Muscle of arm (tissue), 12 donors: Measurements from ENCODE around the gene CTIF. TPM values are rescaled to one million over a fixed set of nuclear protein-coding genes. Genes with fewer than 3 reads are reported as not detected.

ENCODE experiments used
- DNase-seq: peaks from one replicate; pipeline ENCODE4 v3.0.0-alpha.2; 2013
- polyA plus RNA-seq, 12 donors: library from polyadenylated mRNA; unstranded; fragments of 120-200 nt; gene quantifications; one replicate each; pipeline ENCODE4 v1.2.1, GENCODE V29; 2013; ENCODE audit not compliant: insufficient read length in 12 of 12

Gene CTIF
- polyA plus RNA-seq, 12 donors: 24.5 to 46.3 (median 38.0) TPM; not detected in 1

DNA sequence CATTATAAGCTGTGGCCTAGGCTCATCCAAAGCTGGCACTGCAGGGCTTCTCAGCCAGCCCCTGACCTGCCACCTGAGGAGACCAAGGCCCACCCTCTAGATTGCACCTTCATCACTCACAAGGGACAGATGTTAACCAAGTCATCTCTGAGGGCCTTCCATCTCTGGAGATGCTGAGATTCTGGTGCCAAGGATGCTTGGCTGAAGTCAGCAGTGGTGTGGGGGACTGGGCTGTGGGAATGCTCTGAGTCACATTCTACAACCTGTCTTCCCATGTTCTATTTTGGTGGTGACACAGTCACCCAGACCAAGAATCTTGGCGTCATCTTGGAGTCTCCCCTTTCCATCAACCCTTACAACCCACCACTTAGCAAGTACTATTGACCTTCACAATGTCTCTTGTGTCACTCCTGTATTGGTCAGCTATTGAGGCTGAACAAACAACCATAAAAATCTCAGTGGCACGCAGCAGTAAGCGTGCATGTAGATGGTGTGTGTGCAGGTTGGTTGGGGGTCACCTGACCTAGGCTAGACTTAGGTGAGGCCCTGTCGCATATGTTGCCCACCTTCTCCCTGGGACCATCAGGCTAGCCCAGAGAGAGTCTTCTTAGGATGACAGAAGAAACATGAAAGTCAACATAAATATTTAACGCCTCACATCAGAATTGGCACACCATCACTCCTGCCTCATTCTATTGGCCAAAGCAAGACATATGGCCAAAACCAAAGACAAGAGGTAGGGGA is 276.9 kb downstream of the CTIF start:
- no peak for DNase-seq

GRCh38 chr18:48816554-48816953 is 277.7 kb downstream of the CTIF start:
- DNase-seq: no peak

GRCh38 chr18:48817021-48817461 is 278.2 kb downstream of the CTIF start:
- DNase-seq: no peak

- no peak for DNase-seq
Measured at GRCh38 chr18:48818329-48819254, 279.8 kb downstream of the CTIF start.

DNA sequence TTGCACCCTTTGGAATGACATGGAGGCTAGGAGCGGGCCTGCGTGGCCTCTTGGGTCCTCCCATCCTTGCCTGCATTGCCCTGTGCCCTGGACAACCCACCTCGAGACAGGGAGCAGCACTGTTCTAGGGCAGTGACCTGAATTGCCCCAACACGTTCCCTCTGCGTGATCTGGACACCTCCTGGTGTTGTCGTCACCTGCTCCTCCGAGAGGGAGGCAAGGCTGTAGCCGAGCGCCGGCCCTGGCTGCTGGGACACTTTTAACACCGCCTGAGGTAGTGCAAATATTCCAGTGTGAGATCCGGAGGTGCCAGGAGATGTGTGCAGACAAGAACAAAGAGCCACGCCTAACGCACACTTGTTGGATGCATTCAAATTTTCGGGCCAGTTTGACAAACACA is 280.4 kb downstream of the CTIF start:
- no peak for DNase-seq

DNA sequence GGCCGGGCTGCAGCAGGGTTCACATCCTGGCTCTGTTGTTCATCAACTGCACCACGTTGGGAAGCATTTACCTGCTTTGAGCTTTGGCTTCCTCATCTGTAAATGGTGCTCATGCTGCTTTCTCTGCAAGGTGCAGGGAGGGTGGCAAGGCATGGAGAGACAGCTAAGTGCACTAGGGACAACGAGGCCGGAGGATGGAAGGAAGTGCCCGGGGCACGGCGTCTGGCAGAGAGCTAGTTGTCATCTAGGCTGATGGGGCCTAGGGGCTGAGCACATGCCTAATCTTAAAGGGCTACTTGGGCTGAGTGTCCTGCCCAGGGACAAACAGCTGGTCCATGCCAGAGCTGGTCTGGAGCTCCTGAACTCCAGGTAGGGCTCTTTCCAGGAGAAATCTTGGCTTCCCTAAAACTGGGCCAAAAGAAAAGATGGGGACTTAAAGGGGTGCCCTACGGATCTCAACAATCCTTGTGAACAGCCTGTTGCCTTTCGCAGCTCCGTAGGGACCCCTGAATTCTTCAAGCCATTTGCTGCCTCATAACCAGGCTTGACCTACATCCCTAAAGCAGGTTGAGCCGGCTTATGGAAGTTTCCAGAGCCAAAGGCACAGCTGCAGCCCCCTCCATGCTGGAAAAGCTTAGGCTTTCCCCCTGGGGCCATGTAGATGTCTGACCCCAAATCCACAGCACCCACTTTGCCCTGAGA is 281.1 kb downstream of the CTIF start:
- no peak for DNase-seq

DNA sequence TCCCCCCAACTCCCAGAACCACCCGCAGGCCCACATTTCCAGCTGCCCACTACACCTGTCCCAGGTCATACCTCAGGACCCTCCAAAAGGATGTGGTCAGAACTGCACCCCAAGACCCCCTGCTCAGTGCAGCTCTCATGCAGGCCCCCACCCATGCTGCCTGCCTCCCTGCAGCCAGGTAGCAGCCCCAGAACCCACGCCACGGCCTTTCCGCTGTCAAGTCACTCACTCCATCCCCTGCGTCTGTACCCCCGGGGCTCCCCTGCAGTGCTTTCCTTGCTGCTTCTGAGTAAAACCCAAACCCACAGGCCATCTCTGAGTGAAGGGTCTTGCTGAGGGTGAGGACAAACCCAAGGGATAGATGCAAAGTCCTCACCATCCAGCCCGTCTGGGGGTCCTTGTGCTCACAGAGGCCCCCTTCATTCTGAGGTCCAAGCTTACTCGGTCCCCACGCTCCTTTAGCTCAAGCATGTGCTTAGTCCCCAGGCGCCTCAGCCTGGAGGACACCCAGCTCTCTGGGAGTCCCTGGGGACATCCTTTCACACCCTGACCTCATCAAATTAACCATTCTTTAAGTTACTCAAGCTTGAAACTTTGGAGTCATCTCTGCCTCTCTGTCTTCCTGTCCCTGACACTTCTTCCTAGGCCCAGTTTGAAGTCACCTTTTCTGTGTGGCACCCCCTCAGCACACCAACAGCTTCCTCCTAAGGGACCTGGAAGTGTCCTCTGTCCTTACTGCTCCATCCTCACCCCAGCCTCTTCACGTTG is 281.8 kb downstream of the CTIF start:
- no peak for DNase-seq

DNA sequence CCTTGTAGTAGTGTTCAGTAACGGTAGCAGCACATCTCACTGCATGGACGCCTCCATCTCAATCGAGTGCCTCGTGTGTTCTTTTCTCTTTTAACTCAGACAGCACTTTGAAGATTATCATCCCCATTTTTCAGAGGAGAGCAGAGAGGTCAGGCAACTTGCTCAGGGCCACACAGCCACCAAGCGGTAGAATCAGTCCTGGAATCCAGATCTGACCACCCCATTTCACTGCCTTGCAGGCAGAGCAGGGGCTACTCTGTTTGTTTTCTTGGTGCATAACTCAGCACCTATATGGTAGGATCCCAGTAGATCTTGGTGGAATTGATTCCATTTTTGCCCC is 282.4 kb downstream of the CTIF start:
- DNase-seq: no peak

DNA sequence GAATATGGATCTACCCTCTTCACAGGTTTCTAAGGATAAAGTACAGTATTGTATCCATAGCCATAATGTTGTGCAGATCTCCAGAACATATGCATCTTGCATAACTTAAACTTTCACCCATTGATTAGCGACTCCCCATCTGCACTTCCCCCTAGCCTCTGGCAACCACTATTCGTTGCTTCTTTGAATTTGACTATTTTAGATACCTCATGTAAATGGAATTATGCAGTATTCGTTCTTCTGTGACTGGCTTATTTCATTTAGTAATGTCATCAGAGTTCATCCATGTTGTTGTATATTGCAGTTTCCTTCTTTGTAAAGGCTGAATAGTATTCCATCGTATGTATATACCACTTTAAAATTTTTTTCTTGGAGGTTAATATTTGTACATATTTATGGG is 283.0 kb downstream of the CTIF start:
- DNase-seq: no peak

DNA sequence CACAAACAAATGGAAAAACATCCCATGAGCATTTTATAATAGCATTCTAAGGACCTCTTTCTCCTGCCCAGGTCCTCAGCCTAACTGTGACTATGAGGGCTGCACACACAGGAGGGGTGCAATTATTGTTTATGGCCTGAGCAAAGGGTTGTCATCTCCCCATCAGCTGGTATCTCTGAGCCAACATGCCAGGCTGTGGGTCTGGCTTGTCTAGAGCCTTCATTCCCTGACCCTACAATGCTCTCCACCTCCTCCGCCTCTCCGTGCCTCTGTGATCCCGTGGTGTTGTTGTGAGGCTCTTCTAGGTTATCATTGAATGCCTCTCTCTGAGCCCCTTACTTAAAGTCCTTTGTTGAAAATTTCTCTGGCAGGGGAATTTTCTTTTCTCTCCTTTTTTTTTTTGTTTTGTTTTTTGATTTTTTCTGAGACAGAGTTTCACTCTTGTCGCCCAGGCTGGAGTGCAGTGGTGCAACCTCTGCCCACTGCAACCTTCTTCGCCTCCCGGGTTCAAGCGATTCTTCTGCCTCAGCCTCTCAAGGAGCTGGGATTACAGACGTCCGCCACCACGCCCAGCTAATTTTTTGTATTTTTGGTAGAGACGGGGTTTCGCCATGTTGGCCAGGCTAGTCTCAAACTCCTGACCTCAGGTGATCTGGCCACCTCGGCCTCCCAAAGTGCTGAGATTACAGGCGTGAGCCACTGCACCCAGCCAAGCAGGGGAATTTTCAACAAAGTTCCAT is 285.6 kb downstream of the CTIF start:
- DNase-seq: no peak

DNA sequence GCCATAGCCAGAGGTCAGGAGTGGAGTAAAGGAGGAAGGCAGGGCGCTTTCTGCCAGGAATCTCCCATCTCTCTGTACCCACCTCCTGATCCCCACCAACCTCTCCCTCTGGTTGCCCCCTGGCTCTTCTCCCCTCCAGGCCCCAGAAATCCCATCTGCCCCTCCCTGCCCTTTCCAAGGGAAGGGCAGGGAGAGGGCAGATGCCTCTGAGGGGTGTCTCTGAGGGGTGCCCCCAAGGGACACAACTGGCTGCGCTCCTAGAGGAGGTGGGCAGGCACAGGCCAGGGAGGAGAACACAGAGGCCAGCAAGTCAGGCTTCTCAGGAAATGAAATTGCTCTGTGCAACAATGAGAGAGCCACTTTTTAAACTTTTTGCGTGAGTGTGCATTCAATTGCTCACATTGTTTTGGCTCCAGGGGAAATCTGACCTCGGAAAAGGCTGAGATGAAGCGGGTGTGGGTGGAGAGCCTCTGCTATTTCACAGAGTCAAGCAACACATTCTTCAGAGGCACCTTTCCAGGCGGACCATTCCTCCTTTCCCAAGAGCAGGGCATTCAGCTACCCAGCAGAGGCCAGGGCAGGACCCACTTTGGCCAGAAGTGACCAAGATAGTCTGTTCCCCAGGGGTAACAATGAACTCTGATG is 286.4 kb downstream of the CTIF start:
- DNase-seq: no peak

DNA sequence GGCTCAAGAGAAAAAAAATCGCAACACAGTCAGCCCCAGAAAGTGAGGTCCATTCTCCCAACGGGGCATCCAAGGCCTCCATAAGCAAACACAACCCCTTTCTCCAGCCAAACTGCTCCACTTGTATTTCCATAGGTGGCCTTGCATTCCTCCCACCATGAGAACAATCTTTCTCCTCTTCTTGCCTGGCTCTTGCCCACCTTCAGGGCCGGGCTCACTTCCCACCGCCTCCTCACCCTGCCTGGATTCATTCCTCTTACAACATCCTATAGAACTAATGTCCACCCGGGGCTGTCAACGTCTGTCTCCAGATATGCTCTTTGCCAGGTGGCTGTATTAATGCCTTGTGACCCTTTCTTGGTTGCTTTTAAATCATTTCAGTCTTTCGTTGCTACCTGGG is 287.4 kb downstream of the CTIF start:
- no peak for DNase-seq

DNA sequence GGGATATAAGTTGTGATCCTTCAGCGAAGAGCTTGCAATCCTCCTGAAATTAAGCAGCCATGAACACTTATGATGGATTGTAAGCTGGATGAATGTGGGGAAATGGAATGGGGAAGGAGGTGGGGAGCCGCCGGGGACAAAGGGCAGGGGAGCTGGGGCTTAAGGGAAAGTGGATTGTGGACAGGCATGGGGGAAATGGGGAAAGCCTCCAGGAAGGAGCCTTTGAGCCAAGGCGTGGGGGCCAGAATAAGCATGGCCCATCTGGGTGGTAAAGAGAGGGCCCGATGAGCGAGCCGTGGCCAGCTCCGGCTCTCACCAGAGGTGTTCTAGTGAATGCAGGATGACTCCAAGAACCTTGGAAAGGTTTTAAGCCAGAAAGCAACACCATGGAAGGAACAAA is 288.0 kb downstream of the CTIF start:
- no peak for DNase-seq

GRCh38 chr18:48827291-48828193 is 288.7 kb downstream of the CTIF start:
- DNase-seq: peak; percentile 80

DNA sequence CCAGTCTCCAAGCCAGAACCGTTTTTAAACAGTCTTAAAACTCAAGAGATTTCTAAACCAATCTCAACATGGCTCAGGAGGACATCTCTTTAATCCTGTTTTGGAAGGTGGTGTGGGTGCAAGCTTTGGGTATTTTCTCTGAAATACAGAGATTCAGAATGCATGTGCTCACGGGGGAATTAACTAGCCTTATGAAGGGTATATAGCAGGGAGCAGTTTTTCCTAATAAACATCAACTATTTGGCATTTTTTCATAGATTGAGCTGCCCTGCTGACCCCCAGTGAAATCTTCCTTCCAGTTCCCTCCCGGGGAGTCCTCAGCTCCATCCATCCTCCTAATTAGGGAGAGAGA is 289.3 kb downstream of the CTIF start:
- DNase-seq: no peak

- DNase-seq: no peak
Measured at GRCh38 chr18:48828691-48829442, 290.0 kb downstream of the CTIF start.

GRCh38 chr18:48829443-48830149 is 290.8 kb downstream of the CTIF start:
- DNase-seq: no peak
